A673 (cell line): ENCODE results near the gene ACSF3.

ENCODE experiments used
- CTCF ChIP-seq: fragments of 300-800, 200-600 bp; sonication (generic); conservative IDR thresholded peaks from 2 replicates; pipeline ENCODE4 v1.5.1; 2017; ENCODE audit warnings: low read depth, mild to moderate bottlenecking, antibody characterized with exemption, low read length, moderate library complexity, mixed read lengths
- EZH2 ChIP-seq: fragments of 200-600 bp; sonication (generic); IDR thresholded peaks from 2 replicates; pipeline ENCODE4 v1.6.1; 2017; ENCODE audit warnings: borderline replicate concordance, low read depth, mild to moderate bottlenecking, mixed read lengths, antibody characterized with exemption, low read length; ENCODE audit not compliant: poor library complexity, severe bottlenecking

GRCh38 chr16:89155184-89155679 lies 61.6 kb downstream of the ACSF3 start:
- TF ChIP-seq CTCF = no peak
- TF ChIP-seq EZH2 = no peak
